Right cardiac atrium (tissue), 5 donors: ENCODE measurements around the gene TBC1D13. TPM values are rescaled to one million over a fixed set of nuclear protein-coding genes. Genes with fewer than 3 reads are reported as not detected.

Experiments used
- ATAC-seq, 2 donors: fragments of 200-7000 bp; cut with Tn5 transposase; one replicate each; pipeline versions ENCODE4 v1.8.0 to v1.9.1; 2020; ENCODE audit warnings: moderate library complexity in 2 of 2, mild to moderate bottlenecking in 1 of 2
- DNase-seq, 3 donors: peaks; one replicate each; pipeline ENCODE4 v3.0.0-alpha.2; 2020
- H3K27ac ChIP-seq: one replicate; pipeline ENCODE4 v1.5.1; 2013; ENCODE audit warnings: mild to moderate bottlenecking, low read length, control low read depth, moderate library complexity
- H3K27me3 ChIP-seq: one replicate; pipeline ENCODE4 v1.6.1; 2013; ENCODE audit not compliant: control insufficient read depth, insufficient read depth
- H3K4me1 ChIP-seq: one replicate; pipeline ENCODE4 v1.6.1; 2013; ENCODE audit warnings: low read length; ENCODE audit not compliant: control insufficient read depth, insufficient read depth
- H3K4me3 ChIP-seq: one replicate; pipeline ENCODE4 v1.5.1; 2013; ENCODE audit warnings: low read length, control low read depth
- H3K9me3 ChIP-seq: one replicate; pipeline ENCODE4 v1.6.1; 2013; ENCODE audit warnings: low read length; ENCODE audit not compliant: control insufficient read depth
- WGBS: extraction: QIAGEN DNeasy Blood & Tissue Kit; methylation state at CpG from one replicate; pipeline ENCODE4 v1.1.7; 2013; 5-methylcytosine and 5-hydroxymethylcytosine counted together
- intact Hi-C, 4 donors: fragments of 100-400 bp; cut with DNase I; formaldehyde crosslinking; loops; one replicate each; pipeline versions ENCODE4 v1.11.0 to v1.14.0; 2022 to 2023
- polyA plus RNA-seq: library from polyadenylated mRNA; stranded (reverse); fragments of 200-250 nt; gene quantifications from one replicate; pipeline ENCODE4 v1.2.3, GENCODE V29; 2013
- total RNA-seq, 4 donors: library from RNA; stranded (reverse); fragmentation: NEBNext Ultra II Directional; extraction: Animal tissue kit (Norgen Biotek cat#: 25700); gene quantifications; one replicate each; pipeline ENCODE4 v1.2.1, GENCODE V29; 2021
- donor health status: healthy with polysubstance abuse.
- donor health status: DM: no; HTN: yes; CAD: no.
- donor health status: DM: no; HTN: no; CAD: no.
- donor health status: DM: no; HTN: yes; CAD: no; lungs with severe emphysema.
- donor health status: DM: yes; HTN: yes; CAD: no.

Gene TBC1D13
- total and polyA plus RNA-seq, 5 donors = 12.5 to 20.8 (median 18.9) TPM

DNA sequence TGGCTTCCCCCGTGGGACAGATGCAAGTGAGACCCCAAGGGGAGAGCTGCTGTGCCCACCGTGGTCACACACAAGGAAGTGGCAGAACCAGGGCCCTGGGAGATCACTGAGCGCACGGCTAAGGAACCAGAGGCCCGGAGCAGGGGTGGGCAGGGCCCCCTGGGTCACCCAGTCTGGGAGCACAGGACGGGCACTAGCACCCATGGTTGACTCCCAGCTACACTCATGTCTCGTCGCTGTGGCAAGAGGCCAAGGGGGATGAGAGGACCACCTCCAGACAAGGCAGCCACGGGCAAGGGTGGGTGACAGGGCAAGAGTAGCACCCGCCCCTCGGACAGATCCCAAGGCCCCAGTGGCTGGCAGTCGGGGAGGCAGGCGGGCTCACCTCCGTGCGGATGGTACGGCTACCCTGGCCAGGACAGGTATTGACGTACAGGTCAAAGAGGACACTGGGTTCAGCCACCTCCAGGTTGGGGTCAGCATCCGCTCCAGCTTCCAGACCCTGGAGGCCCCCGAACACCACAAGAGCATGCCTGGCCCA, 36.4 kb downstream of the TBC1D13 start:
- no peak for DNase-seq

DNA sequence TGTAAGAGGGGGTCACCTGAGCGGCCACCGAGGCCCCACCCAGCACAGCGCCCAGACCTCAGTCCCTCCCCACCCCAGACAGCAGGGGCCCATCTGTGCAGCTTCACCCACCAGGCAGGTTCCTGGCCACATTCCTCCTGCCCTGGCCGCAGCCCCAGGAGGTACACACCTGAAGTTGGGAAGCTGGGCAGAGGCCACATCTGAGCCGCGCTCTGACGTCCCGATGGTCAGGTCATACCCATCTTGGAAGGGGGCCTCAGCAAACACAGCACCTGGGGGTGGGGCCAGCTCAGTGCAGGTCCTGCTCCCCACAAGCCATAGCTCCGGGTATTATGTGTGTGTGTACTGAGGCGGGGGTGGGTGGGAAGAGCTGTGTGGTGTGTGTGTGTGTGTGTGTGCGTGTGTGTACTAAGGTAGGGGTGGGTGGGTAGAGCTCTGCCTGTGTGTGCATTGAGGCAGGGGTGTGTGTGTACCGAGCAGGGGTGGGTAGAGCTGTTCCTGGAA, 36.9 kb downstream of the TBC1D13 start:
- intact Hi-C loops = no loop called here
- Histone ChIP-seq H3K4me3 (no peak overlapping the region), H3K27me3 (no peaks in the 10 kb centered on the region), H3K27ac (no peak overlapping the region), H3K9me3 (no peaks in the 10 kb centered on the region), H3K4me1 (peaks cover 8% of the 10 kb centered on the region)
- no peak for ATAC-seq
- 86% methylated on average over 12 of the region's 12 CpGs for WGBS
- DNase-seq = no peak

More for the DNA sequence above, 36.4 kb downstream of the TBC1D13 start:
- intact Hi-C loops = no loop called here
- Histone ChIP-seq H3K27me3 (no peaks in the 10 kb centered on the region), H3K27ac (no peak overlapping the region), H3K4me3 (no peak overlapping the region), H3K4me1 (peaks cover 8% of the 10 kb centered on the region), H3K9me3 (no peaks in the 10 kb centered on the region)
- ATAC-seq = no peak
- WGBS = 84% methylated on average over 19 of the region's 19 CpGs

DNA sequence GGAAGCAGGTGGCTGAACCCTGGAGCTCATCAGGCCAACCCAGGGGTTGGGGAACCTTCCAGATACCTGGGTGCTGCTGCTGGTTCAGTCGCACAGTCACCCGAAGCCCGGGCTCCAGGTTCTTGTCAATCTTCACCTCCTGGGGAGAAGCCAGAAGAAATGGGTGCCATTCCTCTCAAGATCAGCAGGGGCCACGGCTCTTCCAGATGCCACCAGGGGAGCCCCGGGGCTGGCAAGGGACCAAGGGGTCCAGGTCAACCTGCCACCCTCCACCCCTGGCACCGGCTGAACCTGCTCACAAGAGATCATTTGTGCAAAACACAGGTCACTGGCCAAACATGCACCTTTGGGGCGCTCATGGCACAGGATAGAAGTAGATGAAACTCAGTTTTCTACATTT, 37.9 kb downstream of the TBC1D13 start:
- WGBS = 85% methylated on average over 7 of the region's 7 CpGs
- no peak for DNase-seq
- intact Hi-C loops = no loop called here

DNA sequence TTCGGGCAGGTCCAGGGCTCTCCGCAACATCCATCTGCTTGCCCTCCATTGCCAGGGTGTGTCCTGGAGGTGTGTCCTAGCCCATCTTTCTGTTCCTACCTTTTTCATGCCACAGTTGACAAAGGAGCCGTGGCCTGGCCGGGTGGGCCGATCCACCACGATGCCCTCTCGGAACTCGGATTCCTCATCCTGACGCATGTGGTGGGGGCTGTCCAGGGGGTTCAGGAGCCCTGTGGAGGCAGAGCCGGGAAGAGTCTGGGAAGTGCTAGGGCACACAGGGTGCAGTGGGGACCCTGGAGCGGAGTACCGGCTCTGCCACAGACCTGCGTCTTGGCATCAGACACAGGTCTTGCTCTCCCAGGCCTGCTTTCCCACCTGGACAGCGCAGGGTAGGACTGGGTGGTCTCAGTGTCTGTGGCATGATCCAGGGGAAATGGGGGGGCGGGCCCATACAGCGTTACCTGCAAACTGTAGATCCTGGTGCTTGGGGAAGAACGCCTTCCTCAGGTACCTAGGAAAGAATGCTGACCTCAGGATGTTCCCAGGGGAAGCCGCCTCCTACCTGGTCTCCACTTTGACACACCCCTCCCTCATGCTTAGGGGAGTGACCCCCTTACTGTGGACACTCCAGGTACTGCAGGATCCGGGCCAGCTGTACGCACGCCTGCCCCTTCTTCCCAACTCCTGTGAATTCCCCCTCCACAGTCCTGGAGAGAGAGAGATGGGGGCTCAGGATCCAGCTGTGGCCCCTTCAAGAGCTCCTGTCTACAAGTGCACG, 39.1 kb downstream of the TBC1D13 start:
- ATAC-seq (no peak), DNase-seq (no peak)
- H3K4me3 ChIP-seq = no peak overlapping the region
- no peaks in the 10 kb centered on the region for H3K4me1 ChIP-seq
- no peaks in the 10 kb centered on the region for H3K9me3 ChIP-seq
- intact Hi-C loops = no loop called here
- no peak overlapping the region for H3K27ac ChIP-seq
- no peaks in the 10 kb centered on the region for H3K27me3 ChIP-seq
- 93% methylated on average over 22 of the region's 22 CpGs for WGBS

More for the DNA sequence above, 37.9 kb downstream of the TBC1D13 start:
- peaks cover 2% of the 10 kb centered on the region for H3K4me1 ChIP-seq
- no peak overlapping the region for H3K4me3 ChIP-seq
- H3K27ac ChIP-seq = no peak overlapping the region
- no peaks in the 10 kb centered on the region for H3K27me3 ChIP-seq
- ATAC-seq = no peak
- H3K9me3 ChIP-seq = no peaks in the 10 kb centered on the region

DNA sequence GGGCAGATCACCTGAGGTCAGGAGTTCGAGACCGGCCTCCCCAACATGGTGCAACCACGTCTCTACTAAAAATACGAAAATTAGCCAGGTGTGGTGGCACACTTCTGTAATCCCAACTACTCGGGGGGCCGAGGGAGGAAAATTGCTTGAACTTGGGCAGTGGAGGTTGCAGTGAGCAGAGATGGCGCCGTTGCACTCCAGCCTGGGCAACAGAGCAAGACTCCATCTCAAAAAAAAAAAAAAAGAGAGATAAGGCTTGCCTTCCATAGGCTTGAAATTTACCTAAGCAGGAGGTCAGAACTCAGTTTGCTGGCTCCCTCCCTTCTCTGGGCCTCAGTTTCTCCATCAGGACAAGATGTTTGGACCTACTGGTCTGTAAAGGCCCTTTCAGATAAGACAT, 41.2 kb downstream of the TBC1D13 start:
- 93% methylated on average over 8 of the region's 8 CpGs for WGBS
- no peak overlapping the region for H3K4me3 ChIP-seq
- H3K27ac ChIP-seq = no peak overlapping the region

DNA sequence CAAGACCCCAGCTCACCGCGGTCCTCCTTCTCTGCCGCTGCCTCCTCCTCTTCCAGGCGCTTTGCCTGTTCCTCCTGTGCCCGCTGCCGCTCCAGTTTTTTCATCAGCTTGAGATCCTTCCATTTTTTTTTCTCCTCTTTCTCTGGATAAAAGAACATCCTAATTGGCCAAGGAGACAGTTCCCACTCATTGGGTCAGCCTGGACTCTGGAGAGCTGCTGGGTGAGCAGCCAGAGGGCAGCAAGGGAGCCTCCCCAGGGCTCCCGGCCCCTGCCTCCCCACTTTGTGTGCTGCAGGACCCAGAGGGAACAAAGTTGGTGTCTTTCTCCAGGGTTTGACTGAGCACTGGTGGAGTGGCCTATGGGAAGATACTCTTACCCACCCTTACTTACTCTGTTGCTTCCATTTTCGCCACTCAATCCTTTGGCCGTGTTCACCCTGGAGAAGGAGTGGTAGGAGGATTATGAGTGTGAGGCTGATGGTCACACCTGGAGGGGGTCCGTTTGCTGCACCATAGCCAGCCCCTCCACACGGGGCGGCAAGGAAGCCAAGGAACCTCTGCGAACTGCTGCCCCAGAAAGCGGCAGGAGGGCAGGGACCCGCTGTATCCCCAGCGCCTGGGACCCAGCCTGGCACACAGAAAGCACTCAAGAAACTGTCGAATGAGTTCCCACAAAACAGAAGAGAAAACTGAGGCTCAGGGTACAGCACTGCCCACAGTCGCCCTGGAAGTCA, 41.8 kb downstream of the TBC1D13 start:
- H3K4me3 ChIP-seq = peak overlapping the region; percentile 58
- H3K27ac ChIP-seq = peak overlapping the region; percentile 28
- no peaks in the 10 kb centered on the region for H3K4me1 ChIP-seq
- intact Hi-C loops = no loop called here
- ATAC-seq (peak in 1 of 2 donors; percentile 1), DNase-seq (no peak)
- 32% methylated on average over 18 of the region's 18 CpGs for WGBS
- H3K27me3 ChIP-seq = no peaks in the 10 kb centered on the region
- no peaks in the 10 kb centered on the region for H3K9me3 ChIP-seq

More for the DNA sequence above, 41.2 kb downstream of the TBC1D13 start:
- H3K27me3 ChIP-seq = no peaks in the 10 kb centered on the region
- ATAC-seq = no peak
- peak in 1 of 3 donors; percentile 34 for DNase-seq
- no peaks in the 10 kb centered on the region for H3K4me1 ChIP-seq
- no peaks in the 10 kb centered on the region for H3K9me3 ChIP-seq
- intact Hi-C loops = no loop called here

DNA sequence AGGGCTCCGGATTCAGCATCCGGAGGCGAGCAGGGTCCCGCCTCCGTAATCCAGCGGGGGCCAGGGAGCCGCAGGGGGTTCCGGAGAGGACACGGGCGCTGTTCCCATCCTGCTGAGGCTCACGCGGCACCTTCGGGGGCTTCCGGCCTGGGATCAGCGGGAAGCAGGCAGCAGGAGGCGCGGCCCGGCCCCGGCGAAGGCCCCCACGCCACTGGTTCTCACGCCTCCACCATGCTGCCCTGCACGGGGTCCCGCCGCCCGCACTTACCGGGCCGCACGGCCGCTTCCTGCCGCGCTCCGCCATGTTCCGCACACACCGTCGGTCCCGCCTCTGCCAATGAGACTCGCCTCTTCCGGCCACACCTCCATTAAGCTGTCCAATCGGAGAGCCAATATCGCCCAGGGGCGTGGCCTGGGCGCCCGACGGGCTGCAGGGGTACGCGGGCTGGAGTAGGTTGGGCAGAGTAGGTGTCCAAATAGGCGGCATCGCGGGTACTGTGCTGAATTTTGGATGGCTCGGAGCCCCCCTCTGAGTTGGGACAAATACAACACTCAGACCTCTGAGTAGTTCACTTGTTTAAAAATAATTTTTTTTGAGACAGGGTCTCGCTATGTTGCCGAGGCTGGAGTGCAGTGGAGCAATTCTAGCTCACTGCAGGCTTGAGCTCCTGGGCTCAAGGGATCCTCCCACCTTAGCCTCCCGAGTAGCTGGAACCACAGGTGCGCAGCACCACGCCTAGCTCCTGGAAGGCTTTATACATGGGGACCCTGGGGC, 42.6 kb downstream of the TBC1D13 start, which contains the start of gene SPOUT1:
Gene SPOUT1, minus strand, starts transcription at position 318 of the 775 bp plus-strand sequence. Its CDS starts 14 bp downstream, at position 304.
- Histone ChIP-seq H3K27ac (peak within 1 kb of the TSS; percentile 28), H3K4me3 (peak within 1 kb of the TSS; percentile 58), H3K4me1 (no peaks in the 10 kb centered on the region), H3K9me3 (no peaks in the 10 kb centered on the region), H3K27me3 (no peaks in the 10 kb centered on the region)
- peak; percentile 99 for ATAC-seq
- intact Hi-C loops = no loop called here
- peak; percentile 93 to 97 (median 97) for DNase-seq
- WGBS = 1% methylated on average over 56 of the region's 56 CpGs

DNA sequence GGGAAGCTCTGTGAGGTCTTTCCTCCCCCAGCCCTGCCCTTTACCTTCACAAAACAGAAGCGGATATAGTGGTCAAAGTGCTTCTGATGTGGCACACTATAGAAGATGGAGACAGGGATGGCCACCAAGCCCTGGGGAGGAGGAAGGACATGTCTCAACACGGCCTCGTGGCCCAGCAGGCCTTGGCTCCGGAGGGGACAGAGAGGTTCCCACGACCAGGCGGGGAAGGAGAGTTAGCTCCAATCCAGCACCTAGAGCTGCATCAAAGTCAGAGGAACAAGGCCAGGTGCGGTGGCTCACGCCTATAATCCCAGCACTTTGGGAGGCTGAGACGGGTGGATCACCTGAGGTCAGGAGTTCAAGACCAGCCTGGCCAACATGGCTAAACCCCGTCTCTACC, 46.6 kb downstream of the TBC1D13 start:
- ATAC-seq = no peak
- no peaks in the 10 kb centered on the region for H3K4me1 ChIP-seq
- no peaks in the 10 kb centered on the region for H3K9me3 ChIP-seq
- no peak for DNase-seq
- H3K27ac ChIP-seq = no peak overlapping the region
- intact Hi-C loops = no loop called here
- no peak overlapping the region for H3K4me3 ChIP-seq
- H3K27me3 ChIP-seq = no peaks in the 10 kb centered on the region
- 95% methylated on average over 10 of the region's 10 CpGs for WGBS

DNA sequence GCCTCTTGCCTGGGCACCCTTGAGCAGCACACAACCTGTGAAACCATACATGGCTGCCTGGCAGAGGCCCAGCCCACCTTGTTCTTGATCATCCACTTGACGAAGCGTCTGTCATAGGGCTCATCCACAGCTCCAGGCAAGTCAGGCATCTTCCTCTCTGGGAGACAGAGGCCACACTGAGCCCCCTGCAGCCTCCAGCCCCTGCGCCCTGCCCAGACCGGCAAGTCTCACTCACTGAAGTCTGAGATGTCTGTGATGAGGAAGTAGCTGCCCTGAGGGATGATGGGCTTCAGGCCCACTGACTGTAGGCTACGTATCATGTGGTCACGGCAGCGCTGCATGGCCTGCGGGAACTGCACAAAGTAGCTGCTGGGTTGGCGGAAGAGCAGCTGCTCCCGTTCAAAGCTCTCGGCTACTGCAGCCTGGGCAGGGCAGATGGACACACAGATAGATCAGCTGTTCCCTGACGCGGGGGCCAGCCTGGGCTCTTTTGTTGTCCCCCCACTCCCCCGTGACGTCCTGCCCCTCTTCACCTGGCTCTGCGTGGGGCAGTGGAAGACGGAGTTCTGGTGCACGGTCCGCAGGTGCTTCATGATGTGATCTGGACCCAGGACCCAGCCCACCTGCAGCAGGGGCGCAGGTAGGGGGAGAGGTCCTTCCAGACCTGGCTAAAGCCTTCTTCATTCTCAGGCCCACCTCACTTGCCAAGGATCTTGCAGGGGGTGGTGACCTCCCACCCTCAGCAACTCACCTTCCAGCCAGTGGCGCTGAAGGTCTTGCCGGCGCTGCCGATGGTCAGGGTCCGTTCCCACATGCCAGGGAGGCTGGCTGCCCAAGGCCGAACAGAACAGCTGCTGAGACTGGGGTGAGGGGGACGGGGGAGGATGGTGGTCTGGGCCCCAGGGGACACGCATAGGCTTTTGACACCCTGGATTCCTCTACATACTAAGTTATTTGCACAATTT, 48.5 kb downstream of the TBC1D13 start:
- Histone ChIP-seq H3K4me1 (no peaks in the 10 kb centered on the region), H3K27me3 (no peaks in the 10 kb centered on the region), H3K27ac (no peak overlapping the region), H3K4me3 (no peak overlapping the region), H3K9me3 (no peaks in the 10 kb centered on the region)
- DNase-seq = no peak
- ATAC-seq = no peak
- intact Hi-C loops = no loop called here
- WGBS = 94% methylated on average over 28 of the region's 28 CpGs
